IMR-90 (cell line): ENCODE data around the gene LAMA5. TPM values are rescaled to one million over a fixed set of nuclear protein-coding genes. Genes with fewer than 3 reads are reported as not detected.

Experiments used
- ATAC-seq: fragments of 200-7000 bp; cut with Tn5 transposase; 2 replicates; pipeline ENCODE4 v1.9.1; 2020; ENCODE audit warnings: low read depth, mild to moderate bottlenecking, moderate library complexity
- BruUV-seq: library from RNA; stranded (reverse); fragments of 400-500 nt; replicated peaks from 2 replicates; lab custom pipeline; 2021; lab: Mats Ljungman, UMichigan
- CTCF ChIA-PET: fragments of 300-600 bp; formaldehyde crosslinking; extraction: SDS; loops from one replicate; lab custom pipeline; 2021; ENCODE audit warnings: antibody characterized with exemption; lab: Yijun Ruan, JAX
- POLR2A ChIA-PET: fragments of 300-600 bp; sonication (Branson Sonifier 250); formaldehyde crosslinking; loops from one replicate; lab custom pipeline; 2022; ENCODE audit warnings: antibody characterized with exemption; ENCODE audit not compliant: unreplicated experiment; lab: Charles Lee
- DNase-seq: peaks from one replicate; pipeline ENCODE4 v3.0.0; 2013
- H2AFZ ChIP-seq: replicated peaks from 2 replicates; pipeline ENCODE3; 2013; ENCODE audit warnings: low read length, mild to moderate bottlenecking; ENCODE audit not compliant: poor library complexity
- H2AK5ac ChIP-seq: 2 replicates; pipeline ENCODE4 v1.6.1; 2013; ENCODE audit warnings: low read depth, low read length, inconsistent platforms
- H2AK9ac ChIP-seq: replicated peaks from 2 replicates; pipeline ENCODE3; 2013; ENCODE audit warnings: mild to moderate bottlenecking, low read depth, low read length, moderate library complexity; ENCODE audit not compliant: poor library complexity
- H2BK120ac ChIP-seq: 2 replicates; pipeline ENCODE4 v1.6.1; 2013; ENCODE audit warnings: low read depth, low read length, inconsistent platforms
- H2BK15ac ChIP-seq: 3 replicates; pipeline ENCODE4 v1.6.1; 2013; ENCODE audit warnings: low read depth, low read length, inconsistent platforms
- H2BK20ac ChIP-seq: 2 replicates; pipeline ENCODE4 v1.6.1; 2013; ENCODE audit warnings: low read depth, mild to moderate bottlenecking, inconsistent platforms, low read length, moderate library complexity
- H2BK5ac ChIP-seq: 2 replicates; pipeline ENCODE4 v1.6.1; 2013; ENCODE audit warnings: mild to moderate bottlenecking, low read depth, low read length, inconsistent platforms; ENCODE audit not compliant: poor library complexity, severe bottlenecking
- H3K14ac ChIP-seq: replicated peaks from 2 replicates; pipeline ENCODE4 v1.6.1; 2013; ENCODE audit warnings: low read depth, low read length, inconsistent platforms
- H3K18ac ChIP-seq: 2 replicates; pipeline ENCODE4 v1.6.1; 2013; ENCODE audit warnings: low read depth, low read length, control low read depth
- H3K23ac ChIP-seq: 2 replicates; pipeline ENCODE4 v1.6.1; 2013; ENCODE audit warnings: low read depth, low read length, inconsistent platforms
- H3K27ac ChIP-seq: 2 replicates; pipeline ENCODE4 v1.5.1; 2013; ENCODE audit warnings: mild to moderate bottlenecking, control low read depth, low read length; ENCODE audit not compliant: insufficient read depth
- H3K27me3 ChIP-seq: 2 replicates; pipeline ENCODE4 v1.6.1; 2013; ENCODE audit warnings: low read length; ENCODE audit not compliant: control insufficient read depth, insufficient read depth
- H3K36me3 ChIP-seq: 2 replicates; pipeline ENCODE4 v1.6.1; 2013; ENCODE audit warnings: low read length, mixed read lengths; ENCODE audit not compliant: control insufficient read depth, insufficient read depth
- H3K4ac ChIP-seq: 2 replicates; pipeline ENCODE4 v1.6.1; 2013; ENCODE audit warnings: low read depth, low read length, inconsistent platforms
- H3K4me1 ChIP-seq: 2 replicates; pipeline ENCODE4 v1.6.1; 2013; ENCODE audit warnings: low read length, mixed read lengths; ENCODE audit not compliant: control insufficient read depth, insufficient read depth
- H3K4me2 ChIP-seq: 2 replicates; pipeline ENCODE4 v1.6.1; 2013; ENCODE audit warnings: low read depth, mild to moderate bottlenecking, control low read depth, low read length, moderate library complexity
- H3K4me3 ChIP-seq: 2 replicates; pipeline ENCODE4 v1.5.1; 2013; ENCODE audit warnings: low read depth, mild to moderate bottlenecking, control low read depth, low read length, moderate library complexity; ENCODE audit not compliant: insufficient read depth
- H3K56ac ChIP-seq: 2 replicates; pipeline ENCODE4 v1.6.1; 2013; ENCODE audit warnings: low read length, inconsistent platforms; ENCODE audit not compliant: insufficient read depth; ENCODE audit errors: extremely low read depth
- H3K79me1 ChIP-seq, 2 experiments: 2 replicates each; pipeline ENCODE4 v1.6.1; 2013; ENCODE audit warnings: low read length in 2 of 2, inconsistent platforms in 1 of 2, low read depth in 1 of 2
- H3K9ac ChIP-seq: 2 replicates; pipeline ENCODE4 v1.6.1; 2013; ENCODE audit warnings: low read depth, low read length, control low read depth
- H3K9me1 ChIP-seq: 2 replicates; pipeline ENCODE4 v1.6.1; 2013; ENCODE audit warnings: low read length, inconsistent platforms; ENCODE audit not compliant: insufficient read depth
- H3K9me3 ChIP-seq: 2 replicates; pipeline ENCODE4 v1.6.1; 2013; ENCODE audit warnings: low read length; ENCODE audit not compliant: control insufficient read depth, insufficient read depth
- H4K20me1 ChIP-seq: 2 replicates; pipeline ENCODE4 v1.6.1; 2013; ENCODE audit warnings: low read length, inconsistent platforms; ENCODE audit not compliant: insufficient read depth
- H4K5ac ChIP-seq: 2 replicates; pipeline ENCODE4 v1.6.1; 2013; ENCODE audit warnings: mild to moderate bottlenecking, low read depth, low read length, control low read depth
- H4K8ac ChIP-seq, 2 experiments: 2 replicates each; pipeline ENCODE4 v1.6.1; 2013; ENCODE audit warnings: low read depth in 2 of 2, low read length in 2 of 2, control low read depth in 1 of 2, inconsistent platforms in 1 of 2
- H4K91ac ChIP-seq: 2 replicates; pipeline ENCODE4 v1.6.1; 2013; ENCODE audit warnings: low read depth, low read length, inconsistent platforms; ENCODE audit not compliant: insufficient read depth
- CHD1 ChIP-seq: IDR thresholded peaks from 2 replicates; pipeline ENCODE4 v1.6.1; 2012; ENCODE audit warnings: low read depth, low read length, improper control_type of control experiment
- MAZ ChIP-seq: IDR thresholded peaks from 2 replicates; pipeline ENCODE4 v1.6.1; 2012; ENCODE audit warnings: low read depth, mild to moderate bottlenecking, low read length, improper control_type of control experiment, moderate library complexity, borderline replicate concordance
- MXI1 ChIP-seq: IDR thresholded peaks from 2 replicates; pipeline ENCODE4 v1.6.1; 2012; ENCODE audit warnings: low read depth, mild to moderate bottlenecking, low read length, moderate library complexity, borderline replicate concordance
- RAD21 ChIP-seq: IDR thresholded peaks from 2 replicates; pipeline ENCODE4 v1.6.1; 2012; ENCODE audit warnings: low read length, improper control_type of control experiment
- RFX5 ChIP-seq: IDR thresholded peaks from 2 replicates; pipeline ENCODE4 v1.8.0; 2012; ENCODE audit warnings: low read depth, mild to moderate bottlenecking, low read length, moderate library complexity
- WGBS, 2 experiments: methylation state at CpG; one replicate each; pipeline versions ENCODE4 v1.1.5 to v1.1.7; 2013; ENCODE audit warnings: missing lambda C conversion rate in 2 of 2; ENCODE audit not compliant: insufficient read length in 1 of 2; ENCODE audit errors: extremely low coverage in 2 of 2; 5-methylcytosine and 5-hydroxymethylcytosine counted together
- dilution Hi-C: fragments of 300-500 bp; cut with HindIII; formaldehyde crosslinking; loops from one replicate; pipeline ENCODE4 v1.14.3; 2018; ENCODE audit warnings: low sequenced_read_pairs; ENCODE audit not compliant: unreplicated experiment
- in situ Hi-C: fragments of 300-500 bp; cut with MboI; formaldehyde crosslinking; loops from 3 replicates; pipeline ENCODE4 v1.14.3; 2019; ENCODE audit warnings: low sequenced_read_pairs, inconsistent platforms, mixed read lengths
- intact Hi-C: fragments of 100-400 bp; cut with micrococcal nuclease; formaldehyde crosslinking; loops from 2 replicates; pipeline ENCODE4 v1.10.0; 2022
- polyA plus RNA-seq, 3 experiments: library from polyadenylated mRNA; depleted of rRNA; stranded (reverse); fragments of >200 nt; gene quantifications; 2 replicates each; pipeline ENCODE4 v1.2.3, GENCODE V29; 2012; ENCODE audit warnings: low replicate concordance in 1 of 3
- total RNA-seq: library from RNA; depleted of rRNA; stranded (reverse); fragments of >200 nt; gene quantifications from 2 replicates; pipeline ENCODE4 v1.2.3, GENCODE V29; 2012

The LAMA5 gene
- total and polyA plus RNA-seq, 2 of the 4 experiments (the other 2 are of a cell fraction): 0.90 to 7.3 TPM

- 70% methylated on average over 2 of the region's 7 CpGs; no CpG with 5 or more reads in 1 of the 2 experiments for WGBS, 2 experiments
- Histone ChIP-seq H2BK120ac (no peak overlapping the region), H3K9me3 (no peaks in the 10 kb centered on the region), H4K8ac (no peak overlapping the region), H3K79me1 (peaks cover 4 to 9% of the 10 kb centered on the region in 2 experiments; a peak in 2 of 4 replicates), H2AFZ (no peak overlapping the region), H3K4ac (no peak overlapping the region), H2BK20ac (no peak overlapping the region), H2BK15ac (no peak overlapping the region), H3K18ac (no peak overlapping the region), H2BK5ac (no peak overlapping the region), H2AK5ac (no peak overlapping the region), H3K4me1 (no peaks in the 10 kb centered on the region), H4K5ac (no peak overlapping the region), H3K14ac (no peak overlapping the region), H3K4me2 (no peak overlapping the region), H3K27ac (no peak overlapping the region), H4K20me1 (peaks cover 8% of the 10 kb centered on the region; the same call in 1 of the 2 replicates), H2AK9ac (no peak overlapping the region), H3K9ac (no peak overlapping the region), H3K36me3 (peaks cover 71% of the 10 kb centered on the region), H3K4me3 (no peak overlapping the region), H3K56ac (no peak overlapping the region), H3K23ac (no peak overlapping the region), H3K9me1 (peaks cover 13% of the 10 kb centered on the region), H3K27me3 (no peaks in the 10 kb centered on the region), H4K91ac (no peak overlapping the region)
- no peak for ATAC-seq
- DNase-seq: no peak
- no TSS peak for BruUV-seq
- POLR2A ChIA-PET: no interaction called here
- TF ChIP-seq CHD1: no peak
- TF ChIP-seq MXI1: no peak
- TF ChIP-seq RFX5: no peak
- no peak for TF ChIP-seq MAZ
- no peak for TF ChIP-seq RAD21
- dilution Hi-C loops: loop anchor here (25.0 kb wide), 1 partner anchor 105 kb away; the partner anchor contains the start of gene RPS21
- CTCF ChIA-PET: no interaction called here
- intact Hi-C loops: no loop called here
- in situ Hi-C loops: loop anchor here (25.0 kb wide), 1 partner anchor 330 kb away; no protein-coding TSS in a partner anchor
These were observed 85.0 kb downstream of the LAMA5 start for GRCh38 chr20:62282103-62282502.
